ENCODE measurements around the gene ANKRD23. TPM values are rescaled to one million over a fixed set of nuclear protein-coding genes. Genes with fewer than 3 reads are reported as not detected.
A peak's percentile ranks its signal among the peaks of the same experiment; 100 is the strongest.

ANKRD23 gene
- total and polyA plus RNA-seq, 2 of the 4 experiments (the other 2 are of a cell fraction) = 0.54 to 1.5 TPM

GRCh38 chr2:96875498-96876268 lies 31.9 kb upstream of the ANKRD23 start:
- ChIA-PET POLR2A (ENCODE audit: unreplicated experiment) (no interaction called here), CTCF (interaction anchor here (0.6 kb wide), 1 partner anchor 101 kb away, joined by 6 read pairs; no protein-coding TSS in a partner anchor)
- DNase-seq (no peak), ATAC-seq (ENCODE audit: low read depth) (peak; percentile 42; the same call in 1 of the 2 replicates)
- no peak overlapping the region for H3K4me3 ChIP-seq (ENCODE audit: insufficient read depth, low read depth, low read length)
- H4K8ac ChIP-seq (ENCODE audit: low read depth in 2 of 2, low read length in 2 of 2) = peak overlapping the region in 1 of 2 experiments; percentile 69; a peak in 1 of 4 replicates
- no peak overlapping the region for H3K4me2 ChIP-seq (ENCODE audit: low read depth, low read length)
- no TSS peak for BruUV-seq (replicated peaks)
- no peaks in the 10 kb centered on the region; the same call in 1 of the 2 replicates for H3K9me1 ChIP-seq (ENCODE audit: insufficient read depth, low read length)
- H2BK15ac ChIP-seq (ENCODE audit: low read depth, low read length) = no peak overlapping the region
- H2BK120ac ChIP-seq (ENCODE audit: low read depth, low read length) = no peak overlapping the region
- 61% methylated on average over 9 of the region's 14 CpGs; no CpG with 5 or more reads in 1 of the 2 experiments for WGBS, 2 experiments (ENCODE audit: extremely low coverage in 2 of 2, insufficient read length in 1 of 2)
- H3K9me3 ChIP-seq (ENCODE audit: control insufficient read depth, insufficient read depth, low read length) = no peaks in the 10 kb centered on the region
- intact Hi-C loops (cut with micrococcal nuclease) = no loop called here
- H3K36me3 ChIP-seq (ENCODE audit: control insufficient read depth, insufficient read depth, low read length) = no peaks in the 10 kb centered on the region
- no peak overlapping the region for H3K23ac ChIP-seq (ENCODE audit: low read depth, low read length)
- peak overlapping the region; percentile 53; the same call in 1 of the 2 replicates for H2AK5ac ChIP-seq (ENCODE audit: low read depth, low read length)
- peaks cover 10% of the 10 kb centered on the region for H3K4me1 ChIP-seq (ENCODE audit: control insufficient read depth, insufficient read depth, low read length)
- H3K14ac ChIP-seq (replicated peaks; ENCODE audit: low read depth, low read length) = 0 out of 2 replicates have a peak overlapping the region, but pooled peaks have one; percentile 21
- dilution Hi-C loops (cut with HindIII; ENCODE audit: low sequenced_read_pairs, unreplicated experiment) = no loop called here
- no peak overlapping the region for H3K18ac ChIP-seq (ENCODE audit: low read depth, low read length)
- H3K27ac ChIP-seq (ENCODE audit: insufficient read depth, low read length) = no peak overlapping the region
- no peak overlapping the region for H2BK20ac ChIP-seq (ENCODE audit: low read depth, low read length)
- H2BK5ac ChIP-seq (ENCODE audit: low read depth, low read length, poor library complexity, severe bottlenecking) = no peak overlapping the region
- TF ChIP-seq CTCF (conservative IDR thresholded peaks at IDR 0.05; ENCODE audit: low read depth, low read length) (no peak), RCOR1 (IDR thresholded peaks at IDR 0.05; ENCODE audit: insufficient replicate concordance, low read length) (no peak), CHD1 (IDR thresholded peaks at IDR 0.05; ENCODE audit: low read depth, low read length) (no peak), BHLHE40 (IDR thresholded peaks at IDR 0.05; ENCODE audit: low read depth, low read length) (no peak), FOS (IDR thresholded peaks at IDR 0.05; ENCODE audit: low read depth, low read length) (no peak), NFE2L2 (IDR thresholded peaks at IDR 0.05; ENCODE audit: low read depth, low read length) (no peak), MAFK (IDR thresholded peaks at IDR 0.05; ENCODE audit: low read depth, low read length) (no peak), ELK1 (IDR thresholded peaks at IDR 0.05; ENCODE audit: borderline replicate concordance, low read depth, low read length) (no peak), POLR2A (IDR thresholded peaks at IDR 0.05; ENCODE audit: low read depth, low read length) (no peak), MXI1 (IDR thresholded peaks at IDR 0.05; ENCODE audit: borderline replicate concordance, low read depth, low read length) (no peak), USF2 (IDR thresholded peaks at IDR 0.05; ENCODE audit: low read depth, low read length) (no peak), RAD21 (IDR thresholded peaks at IDR 0.05; ENCODE audit: low read length) (no peak), SMC3 (IDR thresholded peaks at IDR 0.05; ENCODE audit: low read depth, low read length) (no peak)
- in situ Hi-C loops (cut with MboI; ENCODE audit: low sequenced_read_pairs) = no loop called here
- no peak overlapping the region for H3K56ac ChIP-seq (ENCODE audit: extremely low read depth, insufficient read depth, low read length)
- H2AFZ ChIP-seq (replicated peaks; ENCODE audit: low read length, poor library complexity) = peak overlapping the region; percentile 33
- H4K91ac ChIP-seq (ENCODE audit: insufficient read depth, low read depth, low read length) = no peak overlapping the region
- peak overlapping the region; percentile 21 for H2AK9ac ChIP-seq (replicated peaks; ENCODE audit: low read depth, low read length, poor library complexity)
- no peaks in the 10 kb centered on the region for H4K20me1 ChIP-seq (ENCODE audit: insufficient read depth, low read length)
- peaks cover 2% of the 10 kb centered on the region; the same call in 1 of the 2 replicates for H3K27me3 ChIP-seq (ENCODE audit: control insufficient read depth, insufficient read depth, low read length)
- H4K5ac ChIP-seq (ENCODE audit: low read depth, low read length) = no peak overlapping the region
- H3K79me1 ChIP-seq (ENCODE audit: low read depth in 1 of 2, low read length in 2 of 2) = no peaks in the 10 kb centered on the region
- H3K9ac ChIP-seq (ENCODE audit: low read depth, low read length) = no peak overlapping the region
- H3K4ac ChIP-seq (ENCODE audit: low read depth, low read length) = no peak overlapping the region

All from IMR-90 (cell line).